ENCODE results near the gene PFKFB1. TPM values are rescaled to one million over a fixed set of nuclear protein-coding genes. Genes with fewer than 3 reads are reported as not detected.

The PFKFB1 gene
- 0.10 and 0.15 TPM in 2 replicates for polyA plus RNA-seq (2011; rRNA removed)
- polyA minus RNA-seq (2011; rRNA and poly(A)+ RNA removed), result not detected in 2 replicates

GRCh38 chrX:54994099-54994498 is at the start of gene PFKFB1:
Gene PFKFB1, minus strand, starts transcription at chrX:54994188. Its CDS starts 181 bp downstream, at chrX:54994007.
- TF ChIP-seq CTCF (IDR thresholded peaks at IDR 0.05; ENCODE audit: insufficient read depth, low read depth, low read length), result no peak
- ChIA-PET CTCF (no interaction called here), POLR2A (no interaction called here)
- Histone ChIP-seq H3K36me3 (ENCODE audit: control insufficient read depth, insufficient read depth, low read length) (no peaks in the 10 kb centered on the region), H3K4me3 (ENCODE audit: low read depth, low read length) (no peak within 1 kb of the TSS), H3K27me3 (ENCODE audit: control insufficient read depth, insufficient read depth, low read length) (no peaks in the 10 kb centered on the region)
- DNase-seq (ENCODE audit: low read depth), result no peak

- ChIA-PET CTCF (no interaction called here), POLR2A (no interaction called here)
- TF ChIP-seq CTCF (IDR thresholded peaks at IDR 0.05; ENCODE audit: insufficient read depth, low read depth, low read length), result no peak
- Histone ChIP-seq H3K27me3 (ENCODE audit: control insufficient read depth, insufficient read depth, low read length) (no peaks in the 10 kb centered on the region), H3K36me3 (ENCODE audit: control insufficient read depth, insufficient read depth, low read length) (no peaks in the 10 kb centered on the region), H3K4me3 (ENCODE audit: low read depth, low read length) (no peak overlapping the region)
- DNase-seq (ENCODE audit: low read depth), result no peak
Measured at GRCh38 chrX:55041514-55041913, 47.5 kb upstream of the PFKFB1 start.

- no peak for TF ChIP-seq CTCF (IDR thresholded peaks at IDR 0.05; ENCODE audit: insufficient read depth, low read depth, low read length)
- no peak overlapping the region for H3K4me3 ChIP-seq (ENCODE audit: low read depth, low read length)
- H3K36me3 ChIP-seq (ENCODE audit: control insufficient read depth, insufficient read depth, low read length), result no peaks in the 10 kb centered on the region
- ChIA-PET POLR2A (no interaction called here), CTCF (interaction anchor here (0.8 kb wide), 1 partner anchor 18 kb away, joined by 3 read pairs; no protein-coding TSS in a partner anchor)
- H3K27me3 ChIP-seq (ENCODE audit: control insufficient read depth, insufficient read depth, low read length), result no peaks in the 10 kb centered on the region
- peak; percentile 1 for DNase-seq (ENCODE audit: low read depth)
Measured at GRCh38 chrX:55039471-55039870, 45.5 kb upstream of the PFKFB1 start.

GRCh38 chrX:55033429-55033828 is 39.4 kb upstream of the PFKFB1 start:
- Histone ChIP-seq H3K27me3 (ENCODE audit: control insufficient read depth, insufficient read depth, low read length) (no peaks in the 10 kb centered on the region), H3K36me3 (ENCODE audit: control insufficient read depth, insufficient read depth, low read length) (no peaks in the 10 kb centered on the region), H3K4me3 (ENCODE audit: low read depth, low read length) (no peak overlapping the region)
- CTCF ChIA-PET, result no interaction called here
- no peak for DNase-seq (ENCODE audit: low read depth)
- TF ChIP-seq CTCF (IDR thresholded peaks at IDR 0.05; ENCODE audit: insufficient read depth, low read depth, low read length), result no peak
- POLR2A ChIA-PET, result no interaction called here

GRCh38 chrX:55030271-55031205 is 36.5 kb upstream of the PFKFB1 start, which contains the start of gene ALAS2:
Gene ALAS2, minus strand, starts transcription at chrX:55030977. Its CDS starts 4,977 bp downstream, at chrX:55026000.
- ChIA-PET CTCF (no interaction called here), POLR2A (no interaction called here)
- no peak within 1 kb of the TSS for H3K4me3 ChIP-seq (ENCODE audit: low read depth, low read length)
- DNase-seq (ENCODE audit: low read depth), result no peak
- no peaks in the 10 kb centered on the region for H3K27me3 ChIP-seq (ENCODE audit: control insufficient read depth, insufficient read depth, low read length)
- no peak for TF ChIP-seq CTCF (IDR thresholded peaks at IDR 0.05; ENCODE audit: insufficient read depth, low read depth, low read length)
- no peaks in the 10 kb centered on the region for H3K36me3 ChIP-seq (ENCODE audit: control insufficient read depth, insufficient read depth, low read length)
